ENCODE results near the gene CDH2. TPM values are rescaled to one million over a fixed set of nuclear protein-coding genes. Genes with fewer than 3 reads are reported as not detected.

The CDH2 gene
- total RNA-seq, 1 donor = 75.6 TPM

GRCh38 chr18:28161608-28162599 is 15.0 kb downstream of the CDH2 start:
- peaks cover 44% of the 10 kb centered on the region for H4K20me1 ChIP-seq (ENCODE audit: insufficient read depth, low read length)
- H3K79me2 ChIP-seq (ENCODE audit: insufficient read depth, low read length) = peaks cover 98% of the 10 kb centered on the region
- H3K4me1 ChIP-seq (ENCODE audit: insufficient read depth, low read length) = peaks cover 29% of the 10 kb centered on the region
- no peaks in the 10 kb centered on the region for H3K9me3 ChIP-seq (ENCODE audit: low read depth, low read length)
- H2AFZ ChIP-seq (ENCODE audit: low read length) = no peak overlapping the region
- TF ChIP-seq CTCF (IDR thresholded peaks at IDR 0.05; ENCODE audit: extremely low read depth, low read depth, low read length) = no peak
- DNase-seq (ENCODE audit: insufficient read length, low spot score, missing footprints) = peak; percentile 52
- H3K4me3 ChIP-seq (ENCODE audit: insufficient read depth, low read length) = no peak overlapping the region
- H3K27ac ChIP-seq (ENCODE audit: low read depth, low read length) = peak overlapping the region; percentile 9
- H3K36me3 ChIP-seq (ENCODE audit: insufficient read depth, low read length) = no peaks in the 10 kb centered on the region
- H3K27me3 ChIP-seq (ENCODE audit: insufficient read depth, low read length) = no peaks in the 10 kb centered on the region
- peak overlapping the region; percentile 3 for H3K4me2 ChIP-seq (ENCODE audit: insufficient read depth, low read length)

- Histone ChIP-seq H3K4me1 (ENCODE audit: insufficient read depth, low read length) (peaks cover 29% of the 10 kb centered on the region), H2AFZ (ENCODE audit: low read length) (no peak overlapping the region), H3K27me3 (ENCODE audit: insufficient read depth, low read length) (no peaks in the 10 kb centered on the region), H3K36me3 (ENCODE audit: insufficient read depth, low read length) (no peaks in the 10 kb centered on the region), H3K79me2 (ENCODE audit: insufficient read depth, low read length) (peaks cover 99% of the 10 kb centered on the region), H3K9me3 (ENCODE audit: low read depth, low read length) (no peaks in the 10 kb centered on the region), H3K4me2 (ENCODE audit: insufficient read depth, low read length) (no peak overlapping the region), H4K20me1 (ENCODE audit: insufficient read depth, low read length) (peaks cover 57% of the 10 kb centered on the region), H3K4me3 (ENCODE audit: insufficient read depth, low read length) (no peak overlapping the region), H3K27ac (ENCODE audit: low read depth, low read length) (no peak overlapping the region)
- no peak for TF ChIP-seq CTCF (IDR thresholded peaks at IDR 0.05; ENCODE audit: extremely low read depth, low read depth, low read length)
- DNase-seq (ENCODE audit: insufficient read length, low spot score, missing footprints) = no peak
These were observed 17.9 kb downstream of the CDH2 start for GRCh38 chr18:28159055-28159454.

- no peak overlapping the region for H3K4me3 ChIP-seq (ENCODE audit: insufficient read depth, low read length)
These were observed 18.8 kb downstream of the CDH2 start for GRCh38 chr18:28158083-28158581.

More at GRCh38 chr18:28158083-28158581, 18.8 kb downstream of the CDH2 start:
- Histone ChIP-seq H3K9me3 (ENCODE audit: low read depth, low read length) (no peaks in the 10 kb centered on the region), H2AFZ (ENCODE audit: low read length) (no peak overlapping the region), H3K36me3 (ENCODE audit: insufficient read depth, low read length) (no peaks in the 10 kb centered on the region), H3K27ac (ENCODE audit: low read depth, low read length) (peak overlapping the region; percentile 11), H3K4me1 (ENCODE audit: insufficient read depth, low read length) (peaks cover 24% of the 10 kb centered on the region), H4K20me1 (ENCODE audit: insufficient read depth, low read length) (peaks cover 54% of the 10 kb centered on the region), H3K4me2 (ENCODE audit: insufficient read depth, low read length) (peak overlapping the region; percentile 48), H3K79me2 (ENCODE audit: insufficient read depth, low read length) (peaks cover 99% of the 10 kb centered on the region), H3K27me3 (ENCODE audit: insufficient read depth, low read length) (no peaks in the 10 kb centered on the region)
- no peak for DNase-seq (ENCODE audit: insufficient read length, low spot score, missing footprints)
- no peak for TF ChIP-seq CTCF (IDR thresholded peaks at IDR 0.05; ENCODE audit: extremely low read depth, low read depth, low read length)
